ENCODE measurements around the gene SLAMF1. TPM values are rescaled to one million over a fixed set of nuclear protein-coding genes. Genes with fewer than 3 reads are reported as not detected.
A peak's percentile ranks its signal among the peaks of the same experiment; 100 is the strongest.

SLAMF1 gene
- total RNA-seq, 1 donor from 2014 or later: not detected

- Mint-ChIP-seq H3K27ac (no peak overlapping the region), H3K27me3 (peaks cover 3% of the 10 kb centered on the region), H3K36me3 (ENCODE audit: insufficient read depth) (no peaks in the 10 kb centered on the region), H3K4me1 (ENCODE audit: low read depth) (no peaks in the 10 kb centered on the region), H3K4me3 (ENCODE audit: low read depth) (no peak overlapping the region), H3K9me3 (ENCODE audit: low read depth) (peaks cover 2% of the 10 kb centered on the region)
- DNase-seq (ENCODE audit: low spot score, unreplicated experiment): no peak
- TF ChIP-seq, protein P1, sequence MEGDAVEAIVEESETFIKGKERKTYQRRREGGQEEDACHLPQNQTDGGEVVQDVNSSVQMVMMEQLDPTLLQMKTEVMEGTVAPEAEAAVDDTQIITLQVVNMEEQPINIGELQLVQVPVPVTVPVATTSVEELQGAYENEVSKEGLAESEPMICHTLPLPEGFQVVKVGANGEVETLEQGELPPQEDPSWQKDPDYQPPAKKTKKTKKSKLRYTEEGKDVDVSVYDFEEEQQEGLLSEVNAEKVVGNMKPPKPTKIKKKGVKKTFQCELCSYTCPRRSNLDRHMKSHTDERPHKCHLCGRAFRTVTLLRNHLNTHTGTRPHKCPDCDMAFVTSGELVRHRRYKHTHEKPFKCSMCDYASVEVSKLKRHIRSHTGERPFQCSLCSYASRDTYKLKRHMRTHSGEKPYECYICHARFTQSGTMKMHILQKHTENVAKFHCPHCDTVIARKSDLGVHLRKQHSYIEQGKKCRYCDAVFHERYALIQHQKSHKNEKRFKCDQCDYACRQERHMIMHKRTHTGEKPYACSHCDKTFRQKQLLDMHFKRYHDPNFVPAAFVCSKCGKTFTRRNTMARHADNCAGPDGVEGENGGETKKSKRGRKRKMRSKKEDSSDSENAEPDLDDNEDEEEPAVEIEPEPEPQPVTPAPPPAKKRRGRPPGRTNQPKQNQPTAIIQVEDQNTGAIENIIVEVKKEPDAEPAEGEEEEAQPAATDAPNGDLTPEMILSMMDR (IDR thresholded peaks at IDR 0.05; ENCODE audit: unreplicated experiment): no peak
Measured at GRCh38 chr1:160669276-160669675, 22.4 kb upstream of the SLAMF1 start.

DNA sequence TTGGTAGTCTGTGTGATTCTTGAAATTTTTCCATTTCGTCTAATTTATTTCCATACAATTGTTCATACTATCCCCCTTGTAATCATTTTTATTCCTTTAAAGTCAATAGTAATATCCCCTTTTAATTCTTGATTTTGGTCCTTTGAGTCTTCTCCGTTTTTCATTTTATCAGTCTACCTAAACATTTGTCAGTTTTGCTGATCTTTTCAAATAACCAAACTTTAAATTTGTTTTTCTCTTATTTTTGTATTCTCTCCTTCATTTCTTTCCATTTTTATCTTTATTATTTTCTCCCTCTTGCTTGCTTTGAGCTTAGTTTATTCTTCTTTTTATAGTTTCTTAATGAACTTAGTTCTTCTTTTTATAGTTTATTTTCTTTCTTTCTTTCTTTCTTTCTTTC is 21.1 kb upstream of the SLAMF1 start:
- H3K9me3 Mint-ChIP-seq (ENCODE audit: low read depth): peaks cover 2% of the 10 kb centered on the region
- no peak for DNase-seq (ENCODE audit: low spot score, unreplicated experiment)
- H3K36me3 Mint-ChIP-seq (ENCODE audit: insufficient read depth): no peaks in the 10 kb centered on the region
- no peak overlapping the region for H3K4me3 Mint-ChIP-seq (ENCODE audit: low read depth)
- peaks cover 3% of the 10 kb centered on the region for H3K27me3 Mint-ChIP-seq
- H3K4me1 Mint-ChIP-seq (ENCODE audit: low read depth): no peaks in the 10 kb centered on the region
- H3K27ac Mint-ChIP-seq: no peak overlapping the region
- TF ChIP-seq, protein P1 (IDR thresholded peaks at IDR 0.05; ENCODE audit: unreplicated experiment): no peak

DNA sequence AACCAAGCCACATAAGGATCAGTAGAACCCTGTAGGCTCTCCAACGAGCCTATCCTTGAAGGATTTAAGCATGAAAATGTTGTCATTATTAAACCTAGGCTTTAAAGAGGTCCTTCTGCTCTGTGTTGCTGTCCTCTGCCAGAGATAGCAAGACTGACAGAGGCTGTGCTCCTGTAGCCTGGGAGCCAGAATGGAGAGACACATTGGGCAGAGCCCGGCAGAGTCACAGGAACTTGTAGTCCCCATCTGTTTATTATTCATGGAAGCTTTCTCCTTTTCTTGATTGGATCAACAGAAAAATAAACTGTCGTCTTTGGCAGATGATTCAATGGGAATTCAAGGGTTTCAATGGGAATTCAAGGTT is 19.2 kb upstream of the SLAMF1 start:
- no peak overlapping the region for H3K27ac Mint-ChIP-seq
- H3K4me1 Mint-ChIP-seq (ENCODE audit: low read depth): no peaks in the 10 kb centered on the region
- H3K27me3 Mint-ChIP-seq: peaks cover 3% of the 10 kb centered on the region

DNA sequence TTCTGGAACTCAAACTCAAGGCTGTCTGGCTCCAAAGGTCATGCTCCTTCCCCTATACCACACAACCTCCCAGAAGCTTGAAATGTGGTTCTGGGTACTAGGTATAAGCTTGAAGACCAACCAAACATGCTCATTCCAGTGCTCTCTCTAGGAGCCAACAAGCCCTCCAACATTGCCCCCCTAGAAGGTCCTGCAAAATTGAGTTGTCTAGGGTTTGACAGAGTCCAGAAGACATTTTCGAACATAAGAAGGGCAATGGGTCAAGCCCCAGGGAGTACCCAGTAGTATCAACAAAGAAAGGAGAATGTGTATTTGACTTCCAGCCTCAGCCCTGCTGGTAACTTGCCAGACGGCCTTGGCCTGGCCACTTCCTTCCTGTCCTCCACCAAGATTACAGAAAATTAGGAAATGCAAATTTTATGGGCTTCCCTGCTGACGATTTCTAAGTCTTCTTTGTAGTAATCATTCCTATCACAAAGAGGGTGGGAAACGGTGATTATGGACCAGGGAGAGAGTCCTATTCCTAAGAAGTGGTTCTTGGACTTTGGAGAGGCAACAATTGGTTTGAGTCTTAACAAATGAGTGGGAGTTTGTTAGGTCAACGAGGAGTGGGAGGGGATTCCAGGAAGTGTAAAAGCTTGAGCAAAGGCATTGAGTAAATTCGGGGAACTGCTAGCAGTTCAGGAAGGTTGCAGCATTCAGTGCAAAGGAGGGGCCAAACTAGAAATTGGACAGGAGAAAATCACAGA is 18.7 kb upstream of the SLAMF1 start:
- Mint-ChIP-seq H3K9me3 (ENCODE audit: low read depth) (peaks cover 7% of the 10 kb centered on the region), H3K27me3 (peaks cover under 1% of the 10 kb centered on the region), H3K36me3 (ENCODE audit: insufficient read depth) (no peaks in the 10 kb centered on the region), H3K4me3 (ENCODE audit: low read depth) (no peak overlapping the region), H3K27ac (peak overlapping the region; percentile 3), H3K4me1 (ENCODE audit: low read depth) (no peaks in the 10 kb centered on the region)
- TF ChIP-seq, protein P1 (IDR thresholded peaks at IDR 0.05; ENCODE audit: unreplicated experiment): no peak
- DNase-seq (ENCODE audit: low spot score, unreplicated experiment): no peak

More for the DNA sequence above, 19.2 kb upstream of the SLAMF1 start:
- no peaks in the 10 kb centered on the region for H3K36me3 Mint-ChIP-seq (ENCODE audit: insufficient read depth)
- peaks cover 2% of the 10 kb centered on the region for H3K9me3 Mint-ChIP-seq (ENCODE audit: low read depth)
- no peak for DNase-seq (ENCODE audit: low spot score, unreplicated experiment)
- no peak overlapping the region for H3K4me3 Mint-ChIP-seq (ENCODE audit: low read depth)
- TF ChIP-seq, protein P1 (IDR thresholded peaks at IDR 0.05; ENCODE audit: unreplicated experiment): no peak

GRCh38 chr1:160664573-160665051 is 17.8 kb upstream of the SLAMF1 start:
- DNase-seq (ENCODE audit: low spot score, unreplicated experiment): no peak
- peaks cover 13% of the 10 kb centered on the region for H3K9me3 Mint-ChIP-seq (ENCODE audit: low read depth)
- H3K27me3 Mint-ChIP-seq: no peaks in the 10 kb centered on the region
- H3K4me3 Mint-ChIP-seq (ENCODE audit: low read depth): no peak overlapping the region
- TF ChIP-seq, protein P1 (IDR thresholded peaks at IDR 0.05; ENCODE audit: unreplicated experiment): no peak
- no peaks in the 10 kb centered on the region for H3K4me1 Mint-ChIP-seq (ENCODE audit: low read depth)
- no peaks in the 10 kb centered on the region for H3K36me3 Mint-ChIP-seq (ENCODE audit: insufficient read depth)
- no peak overlapping the region for H3K27ac Mint-ChIP-seq
